Amygdala (tissue), 56 donors: ENCODE results near the gene NLN.
"Not testable (repeated sequence)": the region's sequence is repeated elsewhere in the genome, so short reads cannot be mapped to it uniquely, and the experiment has no call there.

Experiments used
- DNase-seq, 56 donors: peaks; one replicate each; lab custom pipeline; 2025; lab: John Stamatoyannopoulos, UW

NLN gene

DNA sequence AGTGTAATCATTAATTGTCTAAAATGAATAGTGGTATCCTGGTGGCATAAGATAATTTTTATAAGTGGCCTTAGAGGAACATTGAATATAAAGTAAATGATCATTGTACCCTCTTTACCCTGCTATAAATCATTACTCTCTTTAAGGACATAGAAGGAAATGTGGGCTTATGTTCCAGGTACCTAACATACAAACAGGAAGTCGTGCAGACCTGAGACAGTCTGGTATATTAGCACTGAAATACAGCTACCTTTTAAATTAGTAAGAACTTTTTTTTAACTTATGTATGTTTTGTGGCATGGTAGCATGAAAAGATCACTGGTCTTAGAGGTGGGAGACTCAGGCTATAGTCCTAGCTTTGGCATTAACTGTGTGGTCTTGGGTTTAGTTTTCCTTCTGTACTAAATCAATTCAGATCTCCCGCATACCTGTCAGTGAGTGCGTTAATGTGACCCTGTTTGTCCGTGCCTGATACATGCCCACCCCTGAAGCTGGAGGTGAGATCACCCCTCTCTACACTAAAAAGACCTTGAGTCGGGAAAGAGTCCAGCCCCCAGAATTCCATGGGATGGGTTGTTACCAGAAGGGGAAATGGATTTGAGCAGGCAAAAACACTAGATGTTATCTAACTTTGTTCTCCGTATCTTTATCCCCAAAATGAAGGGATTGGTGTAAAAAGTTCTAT lies 145.0 kb downstream of the NLN start:
- DNase-seq = no peak

DNA sequence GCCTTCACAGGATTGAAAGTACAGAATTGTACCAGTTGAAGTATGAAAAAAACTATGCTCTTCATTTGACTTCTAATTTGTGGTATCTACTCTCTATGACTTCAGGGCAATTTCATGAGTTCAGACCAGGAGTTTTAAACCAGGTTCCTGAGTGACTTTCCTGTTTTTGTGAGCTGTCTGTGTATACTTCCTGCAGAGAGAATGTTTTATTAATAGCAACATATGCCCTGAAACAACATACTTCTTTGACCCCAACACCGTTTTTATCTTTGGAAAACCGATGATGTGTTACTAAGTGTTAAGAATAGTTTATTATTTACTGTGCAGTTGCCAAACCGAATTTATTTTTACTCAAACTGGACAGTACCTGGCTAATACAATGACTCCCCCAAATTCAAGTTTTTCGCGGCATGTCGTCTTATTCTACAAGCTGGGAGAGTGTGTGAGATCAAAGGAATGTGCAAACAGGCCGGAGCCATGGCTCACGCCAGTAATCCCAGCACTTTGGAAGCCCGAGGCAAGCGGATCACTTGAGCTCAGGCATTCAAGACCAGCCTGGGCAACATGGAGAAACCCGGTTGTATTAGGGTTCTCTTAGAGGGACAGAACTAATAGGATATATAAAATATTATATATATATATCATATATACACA lies 145.7 kb downstream of the NLN start:
- DNase-seq = no peak

DNA sequence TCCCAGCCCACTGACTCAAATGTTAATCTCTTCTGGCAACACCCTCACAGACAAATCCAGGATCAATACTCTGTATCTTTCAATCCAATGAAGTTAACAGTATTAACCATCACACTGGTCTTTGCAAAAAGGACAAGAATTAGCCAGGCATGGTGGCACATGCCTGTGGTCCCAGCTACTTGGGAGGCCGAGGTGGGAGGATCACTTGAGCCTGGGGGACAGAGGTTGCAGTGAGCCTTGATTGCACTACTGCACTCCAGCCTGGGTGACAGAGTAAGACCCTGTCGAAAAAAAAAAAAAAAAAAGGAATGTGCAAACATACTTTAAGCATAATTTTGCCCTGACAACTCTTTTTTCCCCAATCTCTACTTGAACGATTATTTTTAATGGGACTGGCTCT lies 146.5 kb downstream of the NLN start:
- no peak for DNase-seq

DNA sequence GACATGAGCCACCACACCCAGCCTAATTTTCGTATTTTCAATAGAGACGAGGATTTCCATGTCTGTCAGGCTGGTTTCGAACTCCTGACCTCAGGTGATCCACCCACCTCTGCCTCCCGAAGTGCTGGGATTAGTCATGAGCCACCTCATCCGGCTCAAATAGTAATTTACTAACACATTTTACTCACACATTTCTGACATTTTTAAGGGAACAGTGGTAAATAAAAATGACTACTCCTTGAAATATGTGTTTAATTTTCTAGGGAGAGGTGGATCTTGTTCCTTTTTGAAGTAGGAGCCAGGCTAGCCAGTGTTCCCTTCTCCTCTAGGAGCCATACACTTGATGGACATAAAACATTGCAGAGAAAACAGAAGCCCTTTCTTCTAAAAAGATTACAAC lies 149.2 kb downstream of the NLN start:
- DNase-seq = no peak

DNA sequence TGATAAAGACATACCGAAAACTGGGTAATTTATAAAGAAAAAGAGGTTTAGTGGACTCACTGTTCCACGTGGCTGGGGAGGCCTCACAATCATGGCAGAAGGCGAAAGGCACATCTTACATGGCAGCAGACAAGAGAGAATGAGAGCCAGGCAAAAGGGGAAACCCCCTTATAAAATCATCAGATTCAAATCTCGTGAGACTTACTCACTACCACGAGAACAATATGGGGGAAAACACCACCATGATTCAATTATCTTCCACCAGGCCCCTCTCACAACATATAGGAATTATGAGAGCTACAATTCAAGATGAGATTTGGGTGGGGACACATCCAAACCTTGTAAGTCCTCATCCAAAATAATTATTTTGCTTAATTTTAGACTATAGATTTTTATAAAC lies 149.8 kb downstream of the NLN start:
- DNase-seq = not testable (repeated sequence)

DNA sequence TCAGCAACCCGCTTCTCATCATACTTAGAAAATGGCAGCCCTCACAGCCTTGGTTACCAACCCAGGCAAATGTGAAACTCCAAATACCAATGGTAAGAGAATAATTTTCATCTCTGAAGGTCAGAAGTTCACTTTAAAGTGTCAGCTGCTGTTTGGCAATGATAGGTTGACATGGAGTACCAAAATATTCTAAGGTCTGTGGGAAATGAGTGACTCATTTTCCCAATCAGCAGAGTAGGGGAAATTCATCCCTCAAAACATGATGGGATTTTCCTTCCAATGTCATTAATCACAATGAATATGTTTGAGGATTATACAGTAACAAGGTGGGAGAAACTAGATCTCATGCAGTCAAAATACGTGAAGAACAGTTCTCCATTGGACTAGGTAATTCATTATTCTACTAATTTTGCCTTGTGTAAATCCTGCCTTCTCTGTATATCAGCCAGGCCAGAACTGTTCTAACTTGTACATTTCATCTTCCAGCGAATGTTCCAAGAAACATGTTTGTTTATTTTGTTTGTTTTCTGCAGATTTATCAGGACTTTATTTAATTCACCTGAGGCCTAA lies 151.3 kb downstream of the NLN start:
- no peak for DNase-seq

DNA sequence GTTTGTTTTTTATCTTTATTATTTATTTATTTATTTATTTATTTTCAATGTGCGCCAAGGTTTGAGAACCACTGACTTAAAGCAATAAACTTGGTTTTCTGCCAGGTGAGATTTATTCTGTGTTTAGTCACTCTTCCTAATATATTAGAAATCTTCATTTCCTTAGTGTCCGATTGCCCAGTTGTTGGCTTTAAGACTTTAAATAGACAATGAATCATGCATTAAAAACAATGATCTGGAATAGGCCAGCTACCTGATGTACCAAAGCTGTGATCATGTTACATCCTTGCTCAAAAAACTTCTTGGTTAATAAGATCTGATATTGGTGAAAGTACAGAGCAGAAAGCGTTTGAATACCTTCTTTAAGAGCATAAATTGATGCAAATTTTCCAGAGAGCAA lies 152.2 kb downstream of the NLN start:
- DNase-seq = no peak

DNA sequence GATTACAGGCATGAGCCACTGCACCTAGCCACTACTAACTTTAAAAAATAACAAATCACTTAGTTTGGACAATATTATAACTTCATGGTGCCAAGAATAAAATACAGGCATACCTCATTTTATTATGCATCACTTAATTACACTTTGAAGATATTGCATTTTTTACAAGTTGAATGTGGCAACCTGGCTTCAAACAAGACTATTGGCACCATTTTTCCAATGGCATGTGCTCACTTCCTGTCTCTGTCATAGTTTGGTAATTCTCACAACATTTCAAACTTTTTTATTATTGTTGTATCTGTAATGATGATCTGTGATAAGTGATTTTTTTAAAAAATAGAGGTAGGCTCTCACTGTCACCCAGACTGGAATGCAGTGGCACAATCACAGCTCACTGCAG lies 154.5 kb downstream of the NLN start:
- DNase-seq = no peak

DNA sequence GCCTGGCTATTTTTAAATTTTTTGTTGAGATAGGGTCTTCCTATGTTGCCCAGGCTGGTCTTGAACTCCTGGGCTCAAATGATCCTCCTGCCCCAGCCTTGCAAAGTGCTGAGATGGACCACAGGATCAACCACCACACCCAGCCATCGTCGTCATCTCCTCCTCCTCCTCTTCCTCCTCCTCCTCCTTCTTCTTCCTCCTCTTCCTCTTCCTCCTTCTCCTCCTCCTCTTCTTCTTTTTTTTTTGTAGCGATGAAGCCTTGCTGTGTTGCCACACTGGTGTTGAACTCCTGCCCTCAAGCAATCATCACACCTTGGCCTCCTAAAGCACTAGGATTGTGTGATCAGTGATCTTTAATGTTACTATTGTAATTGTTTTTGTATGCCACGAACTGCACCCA lies 155.0 kb downstream of the NLN start:
- DNase-seq = no peak
